ENCODE measurements around the gene SEPTIN1. TPM values are rescaled to one million over a fixed set of nuclear protein-coding genes. Genes with fewer than 3 reads are reported as not detected.

SEPTIN1 gene
- total and polyA plus RNA-seq, 2 donors (not counting 1 experiment from before 2014, with no cell fraction given): 0.17 TPM; not detected in 1

DNA sequence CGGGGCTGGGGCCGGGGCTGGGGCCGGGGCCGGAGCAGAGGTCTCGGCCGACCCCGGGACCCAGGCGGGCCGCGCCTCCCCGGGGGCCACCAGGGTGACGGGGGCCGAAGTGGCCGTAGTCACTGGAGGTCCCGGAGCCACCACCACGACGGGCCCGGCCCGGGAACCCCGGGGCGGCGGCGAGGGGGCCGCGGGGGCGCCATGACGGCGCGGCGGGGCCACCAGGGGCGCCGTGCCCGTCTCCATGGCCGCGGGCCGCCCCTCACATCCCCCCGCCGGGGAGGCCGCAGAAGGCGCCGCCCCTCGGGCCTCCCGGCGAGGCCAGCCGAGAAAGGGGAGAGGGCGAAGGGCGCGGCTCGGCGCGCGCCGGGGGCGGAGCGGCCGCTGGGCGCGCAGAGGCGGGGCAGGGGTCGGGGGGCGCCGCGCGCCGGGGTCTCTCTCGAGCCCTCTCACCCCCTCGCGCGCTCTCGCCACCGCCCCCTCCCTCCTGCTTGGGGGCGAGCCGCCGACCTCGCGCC is 12.4 kb downstream of the SEPTIN1 start:
- DNase-seq (ENCODE audit: low read depth in 2 of 2): no peak
- Histone ChIP-seq H4K20me1 (ENCODE audit: control insufficient read depth, extremely low read depth, insufficient read depth, low read length) (no peaks in the 10 kb centered on the region), H3K27me3 (ENCODE audit: control insufficient read depth, insufficient read depth, low read length) (no peaks in the 10 kb centered on the region), H3K27ac (ENCODE audit: insufficient read depth, low read length) (peak overlapping the region; percentile 48), H3K4me1 (ENCODE audit: control insufficient read depth, extremely low read depth, insufficient read depth, low read length) (peaks cover 4% of the 10 kb centered on the region), H3K4me3 (replicated peaks in 1 of 4; ENCODE audit: control extremely low read depth in 1 of 4, insufficient read depth in 1 of 4, low read depth in 3 of 4, low read length in 4 of 4) (peak overlapping the region; percentile 84 to 92 (median 88)), H2AFZ (ENCODE audit: low read length) (no peak overlapping the region), H3K4me2 (ENCODE audit: extremely low read depth, insufficient read depth, low read length) (no peak overlapping the region), H3K9me3 (ENCODE audit: control insufficient read depth, insufficient read depth, low read depth, low read length) (no peaks in the 10 kb centered on the region), H3K9ac (ENCODE audit: insufficient read depth, low read length) (peak overlapping the region; percentile 68), H3K79me2 (ENCODE audit: control insufficient read depth, insufficient read depth, low read length) (peaks cover 50% of the 10 kb centered on the region), H3K36me3 (ENCODE audit: control insufficient read depth, insufficient read depth, low read length) (no peaks in the 10 kb centered on the region)
- TF ChIP-seq, protein P1, sequence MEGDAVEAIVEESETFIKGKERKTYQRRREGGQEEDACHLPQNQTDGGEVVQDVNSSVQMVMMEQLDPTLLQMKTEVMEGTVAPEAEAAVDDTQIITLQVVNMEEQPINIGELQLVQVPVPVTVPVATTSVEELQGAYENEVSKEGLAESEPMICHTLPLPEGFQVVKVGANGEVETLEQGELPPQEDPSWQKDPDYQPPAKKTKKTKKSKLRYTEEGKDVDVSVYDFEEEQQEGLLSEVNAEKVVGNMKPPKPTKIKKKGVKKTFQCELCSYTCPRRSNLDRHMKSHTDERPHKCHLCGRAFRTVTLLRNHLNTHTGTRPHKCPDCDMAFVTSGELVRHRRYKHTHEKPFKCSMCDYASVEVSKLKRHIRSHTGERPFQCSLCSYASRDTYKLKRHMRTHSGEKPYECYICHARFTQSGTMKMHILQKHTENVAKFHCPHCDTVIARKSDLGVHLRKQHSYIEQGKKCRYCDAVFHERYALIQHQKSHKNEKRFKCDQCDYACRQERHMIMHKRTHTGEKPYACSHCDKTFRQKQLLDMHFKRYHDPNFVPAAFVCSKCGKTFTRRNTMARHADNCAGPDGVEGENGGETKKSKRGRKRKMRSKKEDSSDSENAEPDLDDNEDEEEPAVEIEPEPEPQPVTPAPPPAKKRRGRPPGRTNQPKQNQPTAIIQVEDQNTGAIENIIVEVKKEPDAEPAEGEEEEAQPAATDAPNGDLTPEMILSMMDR (conservative IDR thresholded peaks at IDR 0.05 in 1 of 2, IDR thresholded peaks at IDR 0.05 in 1 of 2; ENCODE audit: low read depth in 1 of 2, low read length in 2 of 2): no peak
- no peak for TF ChIP-seq EZH2 (IDR thresholded peaks at IDR 0.05; ENCODE audit: low read length, missing control alignments)

DNA sequence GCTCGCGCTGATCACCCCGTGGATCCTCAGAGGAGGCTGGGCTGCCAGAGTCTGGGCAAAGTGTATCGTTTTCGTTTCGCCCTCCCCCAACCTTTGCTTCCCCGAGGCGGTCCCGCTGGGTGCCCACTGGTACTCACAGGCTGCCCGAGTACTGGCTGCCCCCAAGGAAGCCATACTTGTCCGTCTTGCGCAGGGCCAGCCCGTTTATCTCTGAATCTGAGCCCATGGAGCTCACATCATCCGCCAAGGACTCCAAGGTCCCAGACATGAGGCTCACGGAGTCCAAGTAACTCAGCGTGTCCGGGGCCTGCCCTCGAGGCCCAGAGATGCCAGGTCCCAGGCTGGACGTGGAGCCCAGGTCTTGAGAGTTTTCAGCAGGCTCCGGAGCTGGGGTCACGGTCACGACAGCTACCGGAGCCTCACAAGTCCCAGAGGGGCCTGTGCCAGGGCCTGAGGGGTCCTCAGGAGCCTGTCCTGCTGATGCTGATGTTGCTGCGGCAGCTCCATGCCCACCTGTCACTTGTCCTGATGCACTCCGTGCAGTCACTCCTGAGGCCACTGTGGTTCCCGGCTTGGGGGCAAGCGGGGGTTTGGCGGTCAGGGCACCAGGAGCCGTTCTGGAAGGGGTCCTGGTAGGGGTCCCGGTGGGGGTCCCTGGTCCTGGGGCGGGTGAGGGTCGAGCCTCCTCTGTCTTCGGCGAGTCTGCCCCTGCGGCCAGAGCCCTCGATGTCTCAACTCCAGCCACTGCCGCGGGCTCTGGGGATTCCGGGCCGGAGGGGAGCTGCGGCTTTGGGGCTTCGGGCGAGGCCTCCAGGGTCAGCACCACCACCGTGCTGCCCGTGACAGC is 13.0 kb downstream of the SEPTIN1 start:
- peak overlapping the region; percentile 48 for H3K27ac ChIP-seq (ENCODE audit: insufficient read depth, low read length)
- no peak overlapping the region for H2AFZ ChIP-seq (ENCODE audit: low read length)
- peak overlapping the region; percentile 94 for H3K4me2 ChIP-seq (ENCODE audit: extremely low read depth, insufficient read depth, low read length)
- H3K9me3 ChIP-seq (ENCODE audit: control insufficient read depth, insufficient read depth, low read depth, low read length): no peaks in the 10 kb centered on the region
- H3K36me3 ChIP-seq (ENCODE audit: control insufficient read depth, insufficient read depth, low read length): no peaks in the 10 kb centered on the region
- no peaks in the 10 kb centered on the region for H3K27me3 ChIP-seq (ENCODE audit: control insufficient read depth, insufficient read depth, low read length)
- no peak for TF ChIP-seq EZH2 (IDR thresholded peaks at IDR 0.05; ENCODE audit: low read length, missing control alignments)
- TF ChIP-seq, protein P1 (conservative IDR thresholded peaks at IDR 0.05 in 1 of 2, IDR thresholded peaks at IDR 0.05 in 1 of 2; ENCODE audit: low read depth in 1 of 2, low read length in 2 of 2): no peak
- H3K4me3 ChIP-seq (replicated peaks in 1 of 4; ENCODE audit: control extremely low read depth in 1 of 4, insufficient read depth in 1 of 4, low read depth in 3 of 4, low read length in 4 of 4): peak overlapping the region; percentile 84 to 92 (median 88)
- H4K20me1 ChIP-seq (ENCODE audit: control insufficient read depth, extremely low read depth, insufficient read depth, low read length): no peaks in the 10 kb centered on the region
- H3K9ac ChIP-seq (ENCODE audit: insufficient read depth, low read length): peak overlapping the region; percentile 68
- peaks cover 4% of the 10 kb centered on the region for H3K4me1 ChIP-seq (ENCODE audit: control insufficient read depth, extremely low read depth, insufficient read depth, low read length)
- DNase-seq (ENCODE audit: low read depth in 2 of 2): no peak
- H3K79me2 ChIP-seq (ENCODE audit: control insufficient read depth, insufficient read depth, low read length): peaks cover 56% of the 10 kb centered on the region

DNA sequence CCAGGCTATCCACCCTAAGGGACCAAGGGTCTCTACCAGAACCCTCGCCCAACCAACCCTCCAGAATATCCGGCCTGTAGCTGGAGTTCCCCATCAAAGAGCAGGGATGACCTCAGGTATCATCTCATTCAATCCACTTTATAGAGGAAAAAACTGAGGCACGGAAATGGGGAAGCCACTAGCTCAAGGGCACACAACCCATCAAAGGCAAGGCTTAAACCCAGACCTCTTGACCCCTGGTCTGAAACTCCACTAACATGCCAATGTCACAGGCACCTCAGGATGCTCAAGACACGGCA is 13.6 kb downstream of the SEPTIN1 start:
- no peak overlapping the region for H2AFZ ChIP-seq (ENCODE audit: low read length)
- peaks cover 4% of the 10 kb centered on the region for H3K4me1 ChIP-seq (ENCODE audit: control insufficient read depth, extremely low read depth, insufficient read depth, low read length)
- peak overlapping the region; percentile 84 to 92 (median 88) for H3K4me3 ChIP-seq (replicated peaks in 1 of 4; ENCODE audit: control extremely low read depth in 1 of 4, insufficient read depth in 1 of 4, low read depth in 3 of 4, low read length in 4 of 4)
- no peaks in the 10 kb centered on the region for H4K20me1 ChIP-seq (ENCODE audit: control insufficient read depth, extremely low read depth, insufficient read depth, low read length)
- H3K4me2 ChIP-seq (ENCODE audit: extremely low read depth, insufficient read depth, low read length): peak overlapping the region; percentile 94
- TF ChIP-seq, protein P1 (conservative IDR thresholded peaks at IDR 0.05 in 1 of 2, IDR thresholded peaks at IDR 0.05 in 1 of 2; ENCODE audit: low read depth in 1 of 2, low read length in 2 of 2): no peak
- no peak for TF ChIP-seq EZH2 (IDR thresholded peaks at IDR 0.05; ENCODE audit: low read length, missing control alignments)
- no peaks in the 10 kb centered on the region for H3K9me3 ChIP-seq (ENCODE audit: control insufficient read depth, insufficient read depth, low read depth, low read length)
- H3K27ac ChIP-seq (ENCODE audit: insufficient read depth, low read length): peak overlapping the region; percentile 48
- peak overlapping the region; percentile 68 for H3K9ac ChIP-seq (ENCODE audit: insufficient read depth, low read length)
- H3K27me3 ChIP-seq (ENCODE audit: control insufficient read depth, insufficient read depth, low read length): no peaks in the 10 kb centered on the region
- no peak for DNase-seq (ENCODE audit: low read depth in 2 of 2)
- H3K79me2 ChIP-seq (ENCODE audit: control insufficient read depth, insufficient read depth, low read length): peaks cover 61% of the 10 kb centered on the region
- H3K36me3 ChIP-seq (ENCODE audit: control insufficient read depth, insufficient read depth, low read length): no peaks in the 10 kb centered on the region

Measured in fibroblast of lung (primary cell).